ENCODE measurements around the gene SMAD3. TPM values are rescaled to one million over a fixed set of nuclear protein-coding genes. Genes with fewer than 3 reads are reported as not detected.

SMAD3 gene
- total and polyA plus RNA-seq, 4 donors = 15.9 to 33.3 (median 24.9) TPM

DNA sequence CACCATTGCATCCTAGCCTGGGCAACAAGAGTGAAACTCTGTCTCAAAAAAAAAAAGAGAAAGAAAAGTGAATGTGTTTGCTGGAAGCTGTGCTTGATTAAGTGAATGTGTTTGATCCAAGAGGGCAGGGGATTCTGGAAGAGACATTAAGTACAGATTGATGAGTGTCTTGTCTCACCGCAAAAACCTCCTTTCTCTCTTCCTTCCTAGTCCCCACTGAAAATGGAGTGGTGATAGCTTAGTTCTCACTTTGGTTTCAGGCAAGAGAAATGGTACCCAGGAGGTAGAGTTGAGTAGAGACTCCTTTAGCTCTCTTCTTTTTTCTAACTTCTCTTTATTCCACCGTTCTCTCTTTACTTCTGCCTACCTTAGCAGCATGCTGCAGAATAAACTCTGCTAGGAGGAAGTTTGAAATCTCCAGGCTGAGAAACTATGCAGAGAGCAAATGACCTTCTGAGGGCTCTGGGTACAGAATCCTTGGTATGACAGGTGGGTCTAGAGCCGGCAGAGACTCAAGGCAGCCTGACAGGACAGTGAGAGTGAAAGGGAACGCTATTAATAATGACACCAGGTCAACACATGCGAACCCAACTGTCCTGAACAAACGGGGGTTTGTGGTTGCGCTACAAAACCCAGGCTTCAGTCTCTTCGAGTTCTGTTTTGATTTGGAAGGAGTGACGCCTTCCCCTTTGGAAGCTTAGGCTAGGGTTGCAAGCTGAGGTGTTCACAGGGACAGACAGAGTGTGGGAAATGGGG, 74.9 kb downstream of the SMAD3 start:
- no peaks in the 10 kb centered on the region for H3K27me3 ChIP-seq (ENCODE audit: control insufficient read depth, insufficient read depth, low read length)
- H3K9me3 ChIP-seq (ENCODE audit: control insufficient read depth, insufficient read depth, low read length) = no peaks in the 10 kb centered on the region
- H3K4me3 ChIP-seq (ENCODE audit: low read depth, low read length) = no peak overlapping the region
- no peak overlapping the region for H3K27ac ChIP-seq (ENCODE audit: low read depth, low read length)
- H3K4me1 ChIP-seq (ENCODE audit: control insufficient read depth, insufficient read depth, low read length) = peaks cover 37% of the 10 kb centered on the region
- no peaks in the 10 kb centered on the region for H3K36me3 ChIP-seq (ENCODE audit: control insufficient read depth, insufficient read depth, low read length)
- DNase-seq (ENCODE audit: low read depth in 4 of 6, low spot score in 6 of 6) = no peak
- WGBS (ENCODE audit: insufficient coverage) = 35% methylated on average over 5 of the region's 9 CpGs

- Histone ChIP-seq H3K27me3 (ENCODE audit: control insufficient read depth, insufficient read depth, low read length) (no peaks in the 10 kb centered on the region), H3K27ac (ENCODE audit: low read depth, low read length) (no peak overlapping the region), H3K4me1 (ENCODE audit: control insufficient read depth, insufficient read depth, low read length) (peaks cover 48% of the 10 kb centered on the region), H3K9me3 (ENCODE audit: control insufficient read depth, insufficient read depth, low read length) (no peaks in the 10 kb centered on the region), H3K4me3 (ENCODE audit: low read depth, low read length) (no peak overlapping the region), H3K36me3 (ENCODE audit: control insufficient read depth, insufficient read depth, low read length) (no peaks in the 10 kb centered on the region)
- DNase-seq (ENCODE audit: low read depth in 4 of 6, low spot score in 6 of 6) = no peak
- WGBS (ENCODE audit: insufficient coverage) = no CpG with 5 or more reads among the region's 7 CpGs
Measured at GRCh38 chr15:67142092-67142766, 76.8 kb downstream of the SMAD3 start.

GRCh38 chr15:67142767-67143100, 77.3 kb downstream of the SMAD3 start:
- H3K27ac ChIP-seq (ENCODE audit: low read depth, low read length) = no peak overlapping the region
- H3K4me3 ChIP-seq (ENCODE audit: low read depth, low read length) = no peak overlapping the region
- no peaks in the 10 kb centered on the region for H3K27me3 ChIP-seq (ENCODE audit: control insufficient read depth, insufficient read depth, low read length)
- no peaks in the 10 kb centered on the region for H3K36me3 ChIP-seq (ENCODE audit: control insufficient read depth, insufficient read depth, low read length)
- no peaks in the 10 kb centered on the region for H3K9me3 ChIP-seq (ENCODE audit: control insufficient read depth, insufficient read depth, low read length)
- 60% methylated on average over 5 of the region's 6 CpGs for whole genome bisulfite sequencing (ENCODE audit: insufficient coverage)
- peaks cover 52% of the 10 kb centered on the region for H3K4me1 ChIP-seq (ENCODE audit: control insufficient read depth, insufficient read depth, low read length)
- peak in 1 of 6 donors; percentile 44 for DNase-seq (ENCODE audit: low read depth in 4 of 6, low spot score in 6 of 6)

- no peaks in the 10 kb centered on the region for H3K9me3 ChIP-seq (ENCODE audit: control insufficient read depth, insufficient read depth, low read length)
- no peaks in the 10 kb centered on the region for H3K27me3 ChIP-seq (ENCODE audit: control insufficient read depth, insufficient read depth, low read length)
- no peak overlapping the region for H3K27ac ChIP-seq (ENCODE audit: low read depth, low read length)
- WGBS (ENCODE audit: insufficient coverage) = 94% methylated on average over 4 of the region's 6 CpGs
- DNase-seq (ENCODE audit: low read depth in 4 of 6, low spot score in 6 of 6) = no peak
- no peaks in the 10 kb centered on the region for H3K36me3 ChIP-seq (ENCODE audit: control insufficient read depth, insufficient read depth, low read length)
- no peak overlapping the region for H3K4me3 ChIP-seq (ENCODE audit: low read depth, low read length)
- H3K4me1 ChIP-seq (ENCODE audit: control insufficient read depth, insufficient read depth, low read length) = peaks cover 44% of the 10 kb centered on the region
Measured at GRCh38 chr15:67143646-67144045, 78.2 kb downstream of the SMAD3 start.

- H3K27me3 ChIP-seq (ENCODE audit: control insufficient read depth, insufficient read depth, low read length) = no peaks in the 10 kb centered on the region
- H3K27ac ChIP-seq (ENCODE audit: low read depth, low read length) = no peak overlapping the region
- 45% methylated on average over 3 of the region's 7 CpGs for WGBS (ENCODE audit: insufficient coverage)
- H3K36me3 ChIP-seq (ENCODE audit: control insufficient read depth, insufficient read depth, low read length) = no peaks in the 10 kb centered on the region
- DNase-seq (ENCODE audit: low read depth in 4 of 6, low spot score in 6 of 6) = peak in 1 of 6 donors; percentile 62
- H3K4me3 ChIP-seq (ENCODE audit: low read depth, low read length) = no peak overlapping the region
- no peaks in the 10 kb centered on the region for H3K9me3 ChIP-seq (ENCODE audit: control insufficient read depth, insufficient read depth, low read length)
- H3K4me1 ChIP-seq (ENCODE audit: control insufficient read depth, insufficient read depth, low read length) = peaks cover 46% of the 10 kb centered on the region
Measured at GRCh38 chr15:67144609-67145311, 79.4 kb downstream of the SMAD3 start.

- Histone ChIP-seq H3K4me1 (ENCODE audit: control insufficient read depth, insufficient read depth, low read length) (peaks cover 49% of the 10 kb centered on the region), H3K9me3 (ENCODE audit: control insufficient read depth, insufficient read depth, low read length) (no peaks in the 10 kb centered on the region), H3K27me3 (ENCODE audit: control insufficient read depth, insufficient read depth, low read length) (no peaks in the 10 kb centered on the region), H3K4me3 (ENCODE audit: low read depth, low read length) (no peak overlapping the region), H3K36me3 (ENCODE audit: control insufficient read depth, insufficient read depth, low read length) (no peaks in the 10 kb centered on the region), H3K27ac (ENCODE audit: low read depth, low read length) (no peak overlapping the region)
- WGBS (ENCODE audit: insufficient coverage) = no CpG with 5 or more reads among the region's 4 CpGs
- no peak for DNase-seq (ENCODE audit: low read depth in 4 of 6, low spot score in 6 of 6)
Measured at GRCh38 chr15:67145312-67145610, 79.9 kb downstream of the SMAD3 start.

DNA sequence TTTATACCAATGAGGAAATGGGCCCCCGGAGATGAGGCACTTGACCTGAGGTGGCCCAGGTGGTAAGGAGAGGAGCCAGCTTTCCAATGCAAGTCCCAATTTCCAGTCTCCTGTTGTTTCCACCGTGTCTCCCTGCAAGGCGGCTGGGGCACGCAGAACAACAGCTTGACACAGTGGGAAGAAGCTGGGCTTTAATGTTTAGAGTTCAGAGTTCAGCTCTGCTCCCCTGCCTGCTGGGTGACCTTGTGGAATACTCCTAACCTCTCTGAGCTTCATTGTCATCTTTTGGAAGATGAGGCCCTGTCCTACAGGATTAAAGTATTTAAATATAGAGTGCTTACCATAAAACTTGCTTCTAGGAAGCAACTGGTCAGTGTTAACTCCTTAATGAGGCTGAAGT, 80.3 kb downstream of the SMAD3 start:
- H3K36me3 ChIP-seq (ENCODE audit: control insufficient read depth, insufficient read depth, low read length) = no peaks in the 10 kb centered on the region
- H3K27ac ChIP-seq (ENCODE audit: low read depth, low read length) = no peak overlapping the region
- no peaks in the 10 kb centered on the region for H3K27me3 ChIP-seq (ENCODE audit: control insufficient read depth, insufficient read depth, low read length)
- peaks cover 49% of the 10 kb centered on the region for H3K4me1 ChIP-seq (ENCODE audit: control insufficient read depth, insufficient read depth, low read length)
- H3K4me3 ChIP-seq (ENCODE audit: low read depth, low read length) = no peak overlapping the region
- WGBS (ENCODE audit: insufficient coverage) = no CpG with 5 or more reads among the region's 4 CpGs
- H3K9me3 ChIP-seq (ENCODE audit: control insufficient read depth, insufficient read depth, low read length) = no peaks in the 10 kb centered on the region
- DNase-seq (ENCODE audit: low read depth in 4 of 6, low spot score in 6 of 6) = no peak

GRCh38 chr15:67146234-67146633, 80.8 kb downstream of the SMAD3 start:
- Histone ChIP-seq H3K36me3 (ENCODE audit: control insufficient read depth, insufficient read depth, low read length) (no peaks in the 10 kb centered on the region), H3K9me3 (ENCODE audit: control insufficient read depth, insufficient read depth, low read length) (no peaks in the 10 kb centered on the region), H3K4me1 (ENCODE audit: control insufficient read depth, insufficient read depth, low read length) (peaks cover 45% of the 10 kb centered on the region), H3K4me3 (ENCODE audit: low read depth, low read length) (no peak overlapping the region), H3K27ac (ENCODE audit: low read depth, low read length) (peak overlapping the region; percentile 75), H3K27me3 (ENCODE audit: control insufficient read depth, insufficient read depth, low read length) (no peaks in the 10 kb centered on the region)
- peak in 2 of 6 donors; percentile 39 to 55 for DNase-seq (ENCODE audit: low read depth in 4 of 6, low spot score in 6 of 6)
- 34% methylated on average over 4 of the region's 6 CpGs for WGBS (ENCODE audit: insufficient coverage)

DNA sequence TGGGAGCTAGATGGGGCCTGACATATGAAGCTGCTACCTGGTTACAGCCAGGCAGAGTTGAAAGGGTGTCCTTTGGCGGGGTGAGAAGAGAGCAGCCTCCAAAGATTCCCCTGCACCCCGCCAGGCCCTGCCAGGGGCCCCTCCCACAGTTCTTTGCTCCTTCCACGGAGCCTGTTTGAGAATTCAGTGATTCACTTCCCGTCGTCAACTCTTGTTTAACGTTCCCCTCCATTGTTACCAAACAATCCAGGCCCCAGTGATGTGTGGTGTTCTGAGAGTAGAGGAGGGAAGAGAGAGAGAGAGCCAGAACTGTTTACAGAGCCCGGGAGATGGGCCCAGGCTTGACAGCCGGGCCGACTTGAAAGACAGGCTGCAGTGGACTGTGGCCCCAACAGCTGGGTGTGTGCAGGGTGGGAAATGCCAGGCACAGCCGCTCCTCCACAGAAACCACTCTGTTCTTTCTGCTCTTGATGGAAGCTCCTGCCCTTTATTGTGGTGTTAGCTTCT, 81.5 kb downstream of the SMAD3 start:
- Histone ChIP-seq H3K4me1 (ENCODE audit: control insufficient read depth, insufficient read depth, low read length) (peaks cover 45% of the 10 kb centered on the region), H3K9me3 (ENCODE audit: control insufficient read depth, insufficient read depth, low read length) (no peaks in the 10 kb centered on the region), H3K4me3 (ENCODE audit: low read depth, low read length) (no peak overlapping the region), H3K27ac (ENCODE audit: low read depth, low read length) (peak overlapping the region; percentile 75), H3K27me3 (ENCODE audit: control insufficient read depth, insufficient read depth, low read length) (no peaks in the 10 kb centered on the region), H3K36me3 (ENCODE audit: control insufficient read depth, insufficient read depth, low read length) (no peaks in the 10 kb centered on the region)
- WGBS (ENCODE audit: insufficient coverage) = 24% methylated on average over 5 of the region's 10 CpGs
- peak in 2 of 6 donors; percentile 45 to 61 for DNase-seq (ENCODE audit: low read depth in 4 of 6, low spot score in 6 of 6)

Data from spinal cord (tissue), 10 donors.